GM12891 (cell line): ENCODE results near the gene FGF12.

Source experiments
- DNase-seq: peaks from one replicate; pipeline ENCODE4 v3.0.0; 2011; ENCODE audit warnings: low spot score; ENCODE audit not compliant: insufficient read length
- FAIRE-seq: peaks from 2 replicates; lab custom pipeline; 2011; peaks lifted over from hg19 to GRCh38; lab: Jason Lieb, UNC
- PAX5 ChIP-seq: IDR thresholded peaks from 2 replicates; pipeline ENCODE4 v1.6.1; 2011; ENCODE audit warnings: low read length, moderate library complexity, mild to moderate bottlenecking; ENCODE audit not compliant: insufficient read depth, severe bottlenecking
- POLR2A ChIP-seq: IDR thresholded peaks from 2 replicates; pipeline ENCODE4 v1.6.1; 2011; ENCODE audit warnings: low read depth, low read length, control low read depth
- POLR2AphosphoS5 ChIP-seq: IDR thresholded peaks from 2 replicates; pipeline ENCODE4 v1.6.1; 2011; ENCODE audit warnings: low read depth, low read length, control low read depth
- POU2F2 ChIP-seq: IDR thresholded peaks from 2 replicates; pipeline ENCODE4 v1.6.1; 2011; ENCODE audit warnings: low read depth, mild to moderate bottlenecking, control low read depth, low read length, moderate library complexity
- SPI1 ChIP-seq: IDR thresholded peaks from 2 replicates; pipeline ENCODE4 v1.6.1; 2011; ENCODE audit warnings: low read depth, low read length, control low read depth
- TAF1 ChIP-seq: IDR thresholded peaks from 2 replicates; pipeline ENCODE4 v1.6.1; 2011; ENCODE audit warnings: low read depth, low read length, control low read depth

Gene FGF12

DNA sequence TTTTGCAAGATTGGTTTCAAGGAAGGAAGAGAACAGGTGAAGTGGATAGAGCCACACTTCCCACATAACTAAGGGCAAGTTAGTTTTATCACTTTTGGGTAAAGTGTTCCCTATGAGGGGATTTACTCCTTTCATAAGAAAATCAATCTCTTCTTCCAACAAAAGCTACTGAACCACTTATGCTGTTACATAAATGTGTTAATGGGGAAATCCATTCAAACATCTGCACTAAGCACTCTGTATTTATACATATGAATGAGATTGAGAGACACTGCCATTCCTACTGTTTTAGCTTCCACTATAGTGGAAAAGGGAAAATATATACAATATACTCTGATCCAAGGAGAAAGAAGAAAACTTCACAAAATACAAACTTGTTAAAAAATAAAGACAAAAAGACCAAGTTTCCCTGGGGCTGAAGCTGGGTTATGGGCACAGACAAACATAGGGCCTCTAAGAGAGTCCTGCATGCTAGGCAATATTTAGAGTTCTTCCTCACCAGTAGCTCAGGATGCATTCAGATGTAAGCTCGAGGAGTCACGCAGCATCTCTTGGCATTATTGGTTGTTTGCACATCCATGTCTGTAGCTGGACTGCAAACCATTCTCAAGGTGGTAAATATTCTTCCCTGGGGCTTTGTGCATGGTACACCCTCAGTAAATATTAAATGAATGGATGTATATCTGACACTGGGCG is 454.2 kb downstream of the FGF12 start:
- DNase-seq = no peak
- TF ChIP-seq TAF1 = no peak
- TF ChIP-seq POLR2AphosphoS5 = no peak
- TF ChIP-seq PAX5 = no peak
- no peak for TF ChIP-seq POU2F2
- TF ChIP-seq SPI1 = no peak
- no peak for TF ChIP-seq POLR2A
- FAIRE-seq = no peak

DNA sequence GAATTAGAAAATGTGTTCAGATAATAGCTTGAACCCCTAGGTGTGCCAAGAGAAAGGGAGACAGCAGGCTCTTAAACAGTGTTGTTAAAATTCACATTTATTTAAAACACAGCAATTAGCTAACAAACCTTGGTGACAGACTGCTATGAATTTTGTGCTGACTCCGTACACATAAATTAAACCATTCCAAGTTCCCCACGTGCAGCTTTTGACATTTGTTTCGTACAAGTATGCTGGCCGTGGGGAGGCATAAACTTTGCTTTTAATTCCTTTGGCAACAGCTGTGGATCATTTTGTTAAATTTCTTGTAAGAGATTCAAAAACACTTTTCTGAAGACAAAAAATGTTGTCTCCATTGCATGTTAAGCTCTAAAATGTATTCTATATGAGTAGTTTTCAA is 465.3 kb downstream of the FGF12 start:
- TF ChIP-seq POU2F2 = no peak
- TF ChIP-seq PAX5 = no peak
- TF ChIP-seq TAF1 = no peak
- no peak for TF ChIP-seq SPI1
- TF ChIP-seq POLR2AphosphoS5 = no peak
- TF ChIP-seq POLR2A = no peak
- FAIRE-seq = no peak
- DNase-seq = no peak

DNA sequence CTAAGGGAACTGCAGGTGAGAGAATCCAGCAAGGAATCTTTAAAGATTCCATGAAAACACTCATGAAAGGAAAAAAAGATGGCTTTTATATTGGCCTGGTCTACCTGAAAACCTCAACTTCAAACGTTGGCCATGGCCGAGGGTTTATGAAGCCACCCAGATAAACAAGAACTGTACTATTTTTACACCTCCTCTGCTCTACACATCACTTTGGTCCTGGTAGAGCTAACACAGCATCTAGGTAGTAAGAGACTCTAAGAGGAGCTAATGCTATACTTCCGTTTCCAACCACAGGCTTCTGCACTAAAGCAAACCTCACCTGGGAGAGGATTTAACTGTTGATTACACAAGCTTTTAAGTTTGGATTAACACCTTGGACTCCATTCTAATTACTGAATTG is 466.2 kb downstream of the FGF12 start:
- FAIRE-seq (no peak), DNase-seq (no peak)
- no peak for TF ChIP-seq POLR2A
- TF ChIP-seq POLR2AphosphoS5 = no peak
- no peak for TF ChIP-seq SPI1
- TF ChIP-seq TAF1 = no peak
- TF ChIP-seq PAX5 = no peak
- no peak for TF ChIP-seq POU2F2

DNA sequence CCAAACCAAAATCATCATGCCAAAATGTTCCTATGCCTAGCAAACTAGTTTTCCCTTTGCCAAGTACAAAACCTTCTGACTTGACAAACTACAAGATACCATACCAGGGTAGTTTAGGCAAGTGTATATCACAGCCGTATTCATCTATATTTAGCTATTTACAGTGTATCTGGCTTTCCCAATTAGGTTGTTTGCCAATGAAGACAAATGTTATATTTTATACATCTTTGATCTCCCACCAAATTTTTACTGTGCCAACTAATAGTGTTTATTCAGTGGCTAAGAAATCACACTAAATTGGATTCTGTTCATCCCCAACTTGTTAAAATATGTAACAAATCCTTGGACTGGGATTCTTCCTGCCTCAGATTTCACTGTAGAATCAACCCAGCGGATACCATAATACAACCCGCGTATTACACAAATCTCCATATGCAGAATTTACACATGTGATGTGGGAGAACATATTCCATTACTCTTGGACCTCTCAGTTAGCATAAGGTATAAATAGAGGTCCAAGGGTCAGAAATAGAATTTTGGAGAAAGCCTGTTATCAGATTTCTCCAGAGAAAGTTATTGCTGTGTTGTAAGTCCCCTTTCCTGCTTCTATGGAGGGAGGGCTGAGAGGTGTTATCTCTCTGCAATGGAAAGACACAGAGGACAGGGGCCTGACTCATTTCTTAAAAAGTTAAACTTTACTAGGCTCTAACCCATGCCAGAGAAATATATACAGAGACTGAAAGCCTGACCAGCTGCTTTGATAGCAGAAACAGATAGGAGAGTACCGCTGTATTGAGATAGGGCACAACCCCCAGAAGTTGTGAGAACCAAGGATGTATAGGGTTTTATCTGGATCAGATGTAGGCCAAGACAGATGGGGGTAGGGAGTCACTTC is 467.0 kb downstream of the FGF12 start:
- no peak for TF ChIP-seq POU2F2
- FAIRE-seq (no peak), DNase-seq (no peak)

DNA sequence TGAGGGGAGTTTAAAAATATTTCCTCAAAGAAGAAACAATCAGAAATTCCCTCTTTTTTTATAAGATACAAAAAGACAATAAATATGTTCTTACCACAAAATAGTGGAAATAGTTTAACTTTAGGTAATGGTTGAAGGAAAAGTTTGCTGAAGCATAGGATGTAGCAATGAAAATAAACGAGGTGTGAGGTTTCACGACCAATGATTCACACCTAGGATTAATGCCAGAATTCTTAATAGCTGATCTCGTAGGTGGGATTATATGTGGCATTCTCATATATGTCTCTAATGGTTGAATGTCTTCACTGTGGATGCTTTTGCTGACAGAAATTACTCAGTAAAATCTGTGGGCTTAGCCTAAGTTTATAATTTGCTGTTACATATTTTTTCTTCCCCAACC is 467.7 kb downstream of the FGF12 start:
- TF ChIP-seq POLR2A (no peak), TAF1 (no peak), POLR2AphosphoS5 (no peak), POU2F2 (no peak), PAX5 (no peak), SPI1 (no peak)
- DNase-seq = no peak
- FAIRE-seq = no peak

DNA sequence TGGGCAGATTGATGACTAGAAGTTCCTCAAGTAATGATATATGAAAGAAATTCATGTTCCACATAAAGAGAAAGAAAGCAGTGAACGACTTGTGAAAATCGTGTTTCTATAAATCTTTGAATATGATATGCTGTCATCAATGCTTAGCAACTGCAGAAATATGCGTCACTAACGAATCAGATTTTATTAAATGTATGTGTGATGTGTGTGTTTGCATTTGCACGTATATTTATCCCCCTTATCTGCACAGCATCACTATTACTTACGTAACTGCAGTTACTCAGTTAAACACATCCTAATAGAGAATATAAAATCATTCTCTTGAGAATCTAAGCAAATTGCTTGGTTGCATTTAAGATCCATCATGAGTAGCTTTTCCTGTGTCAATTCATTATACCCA is 468.6 kb downstream of the FGF12 start:
- TF ChIP-seq SPI1 = no peak
- no peak for FAIRE-seq
- no peak for DNase-seq

DNA sequence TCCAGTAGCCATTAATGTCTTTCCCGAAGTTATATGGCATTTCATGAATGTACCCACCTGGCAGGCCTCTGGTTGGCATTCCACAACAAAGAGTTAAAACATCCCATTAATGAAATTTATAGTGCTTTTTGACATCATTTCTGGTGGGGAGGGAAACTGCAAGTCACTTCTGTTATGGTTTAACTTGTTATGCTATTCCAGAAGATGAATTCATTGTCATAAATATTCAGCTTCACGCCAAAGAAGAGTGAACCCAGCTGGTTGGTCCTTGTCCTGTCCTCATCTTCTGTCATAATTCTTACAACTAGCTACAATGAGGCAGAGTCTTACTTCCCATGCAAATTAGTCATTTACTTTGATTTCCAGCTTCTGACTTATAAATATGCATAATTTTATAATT is 471.5 kb downstream of the FGF12 start:
- FAIRE-seq (no peak), DNase-seq (no peak)
- no peak for TF ChIP-seq TAF1

DNA sequence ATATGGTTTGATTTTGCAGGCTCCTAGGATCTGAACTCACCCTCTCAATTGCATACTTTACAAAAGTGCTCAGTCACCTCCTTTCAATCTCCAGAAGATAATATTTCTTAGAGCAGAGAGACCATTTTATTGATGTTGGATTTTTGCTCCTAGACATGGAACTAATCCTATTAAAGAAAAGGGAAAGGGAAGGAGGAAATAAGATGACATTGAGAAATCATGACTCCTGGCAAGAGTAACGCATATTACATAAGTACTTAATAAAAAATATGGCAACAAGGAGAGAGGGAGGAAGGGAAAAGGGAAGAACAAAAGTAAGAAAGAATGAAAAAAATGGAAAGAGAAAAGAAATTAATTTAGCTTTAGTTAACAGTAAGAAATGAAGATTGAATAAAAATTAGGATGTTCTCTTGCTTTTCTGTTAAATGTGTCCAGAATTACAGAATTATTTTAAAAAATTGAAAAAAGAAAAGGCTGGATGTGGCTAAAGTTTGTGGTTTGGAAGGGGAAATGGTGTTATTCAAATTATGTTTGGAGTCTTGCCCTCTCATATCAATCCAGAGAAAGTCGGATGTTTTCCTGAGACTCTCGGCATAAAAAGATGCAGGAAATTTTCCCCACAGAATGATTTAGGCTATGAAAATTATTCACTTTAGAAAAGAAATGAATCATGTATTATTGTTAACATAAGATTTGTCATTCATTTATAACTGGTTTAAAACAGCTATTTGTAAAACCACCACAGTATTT is 474.0 kb downstream of the FGF12 start:
- DNase-seq (no peak), FAIRE-seq (no peak)
- TF ChIP-seq PAX5 (no peak), SPI1 (no peak), POU2F2 (no peak), POLR2A (no peak), POLR2AphosphoS5 (no peak), TAF1 (no peak)

DNA sequence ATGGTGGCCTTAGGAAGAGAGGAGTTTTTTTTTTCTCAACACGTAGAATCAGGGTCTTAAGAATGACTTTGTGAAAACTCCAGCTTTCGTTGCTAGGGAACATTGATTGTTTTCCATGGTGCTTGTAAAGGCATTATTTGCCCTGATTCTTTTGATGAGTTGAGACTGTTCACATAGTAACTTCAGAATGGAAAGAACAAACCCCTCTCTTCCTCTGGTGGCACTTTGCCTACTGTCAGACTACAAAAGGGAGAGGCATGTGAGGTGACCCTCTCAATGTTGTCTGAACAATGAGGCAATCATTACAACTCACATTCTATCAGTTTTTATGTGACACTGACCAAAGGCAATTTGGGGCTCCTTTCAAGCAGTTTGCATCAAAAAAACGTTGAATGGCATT is 477.8 kb downstream of the FGF12 start:
- DNase-seq = no peak
- TF ChIP-seq POLR2A (no peak), POU2F2 (no peak), SPI1 (no peak), PAX5 (no peak), TAF1 (no peak), POLR2AphosphoS5 (no peak)
- FAIRE-seq = no peak

DNA sequence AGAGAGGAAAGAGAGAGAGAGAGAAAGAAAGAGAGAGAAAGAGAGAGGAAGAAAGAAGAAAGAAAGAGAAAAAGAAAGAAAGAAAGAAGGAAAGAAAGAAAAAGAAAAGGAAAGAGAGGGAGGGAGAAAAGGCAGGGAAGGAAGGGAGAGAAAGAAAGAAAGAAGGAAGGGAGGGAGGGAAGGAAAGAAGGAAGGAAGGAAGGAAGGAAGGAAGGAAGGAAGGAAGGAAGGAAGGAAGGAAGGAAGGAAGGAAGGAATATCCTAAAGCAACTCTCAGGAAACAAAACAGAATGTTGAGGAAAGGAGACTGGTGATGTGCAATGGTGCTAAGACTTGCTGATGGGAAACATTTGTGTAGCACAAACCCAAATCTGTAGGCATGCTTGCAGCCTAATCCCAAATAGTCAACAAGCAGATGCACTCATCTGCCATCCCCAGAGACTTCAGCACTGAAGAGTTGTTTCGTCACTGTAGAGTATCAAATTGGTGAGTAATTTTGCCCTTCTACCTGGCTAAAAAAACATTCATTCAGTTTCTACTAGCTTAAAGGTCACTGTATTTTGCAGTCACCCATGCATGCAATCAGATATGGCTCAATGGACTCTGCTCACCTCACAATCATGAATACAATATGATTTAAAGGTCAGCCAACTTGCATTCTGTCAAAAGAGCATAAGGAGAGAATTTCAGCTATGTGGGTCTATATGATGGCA is 480.3 kb downstream of the FGF12 start:
- FAIRE-seq (no peak), DNase-seq (no peak)
- TF ChIP-seq POLR2AphosphoS5 = no peak
- TF ChIP-seq PAX5 = no peak
- no peak for TF ChIP-seq TAF1
- TF ChIP-seq SPI1 = no peak
- no peak for TF ChIP-seq POLR2A
- TF ChIP-seq POU2F2 = no peak
